CD4-positive, alpha-beta T cell treated with Interleukin-15 for 4 hours (primary cell): ENCODE data around the gene SLCO4A1.

Experiments
- DNase-seq: peaks from one replicate; pipeline ENCODE4 v3.0.0-alpha.2; 2020; ENCODE audit warnings: low spot score

The SLCO4A1 gene

GRCh38 chr20:62606551-62607201, 35.6 kb upstream of the SLCO4A1 start:
- no peak for DNase-seq

GRCh38 chr20:62607366-62608217, 34.7 kb upstream of the SLCO4A1 start:
- DNase-seq: no peak

GRCh38 chr20:62608218-62608565, 34.1 kb upstream of the SLCO4A1 start:
- no peak for DNase-seq

GRCh38 chr20:62609279-62609720, 33.0 kb upstream of the SLCO4A1 start:
- DNase-seq: no peak

DNA sequence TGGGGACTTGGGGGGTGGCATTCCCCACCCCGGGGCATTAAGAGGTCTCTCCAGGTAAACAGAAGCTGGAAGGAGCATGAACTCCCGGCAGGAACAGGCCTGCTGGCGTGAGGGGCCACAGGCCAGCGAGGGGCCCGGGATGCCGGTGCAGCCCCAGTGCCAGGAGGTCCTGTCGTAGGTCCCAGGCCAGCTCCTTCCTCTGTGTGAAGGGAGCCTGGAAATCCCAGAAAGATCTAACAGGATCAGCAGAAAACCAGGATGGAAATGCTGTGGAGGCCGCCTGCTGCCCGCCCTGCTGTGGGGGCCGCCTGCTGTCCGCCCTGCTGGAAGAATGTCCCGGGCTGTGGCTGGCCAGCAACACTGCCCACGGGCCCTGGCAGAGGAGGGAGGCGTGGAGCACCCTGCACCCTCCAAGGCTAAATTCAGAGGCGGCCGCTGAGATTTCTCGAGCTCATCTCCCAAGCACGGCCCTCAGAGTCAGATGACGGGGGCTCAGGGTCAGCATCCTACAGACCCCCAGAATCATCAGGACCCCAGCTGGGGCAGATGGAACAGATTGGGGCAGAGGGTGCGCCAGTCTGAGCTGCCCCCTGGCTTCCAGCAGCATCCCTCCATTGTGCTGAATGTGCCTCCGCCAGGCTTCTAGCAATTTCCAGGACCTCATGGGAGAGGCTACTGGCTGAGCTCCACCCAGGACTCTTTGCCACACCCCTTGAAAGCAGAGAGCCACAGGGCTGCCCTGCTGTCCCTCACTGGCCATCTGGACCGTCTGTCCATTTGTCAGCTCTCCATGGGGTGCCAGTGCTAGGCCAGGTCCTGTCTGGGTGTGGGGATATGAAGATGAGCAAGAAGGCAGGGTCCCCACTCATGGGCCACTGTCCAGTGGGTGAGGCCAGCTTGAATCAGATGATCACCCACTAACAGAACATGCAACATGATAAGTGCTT, 32.2 kb upstream of the SLCO4A1 start:
- DNase-seq: no peak

- DNase-seq: no peak
Measured at GRCh38 chr20:62611012-62611411, 31.3 kb upstream of the SLCO4A1 start.

GRCh38 chr20:62611819-62612218, 30.5 kb upstream of the SLCO4A1 start:
- no peak for DNase-seq

DNA sequence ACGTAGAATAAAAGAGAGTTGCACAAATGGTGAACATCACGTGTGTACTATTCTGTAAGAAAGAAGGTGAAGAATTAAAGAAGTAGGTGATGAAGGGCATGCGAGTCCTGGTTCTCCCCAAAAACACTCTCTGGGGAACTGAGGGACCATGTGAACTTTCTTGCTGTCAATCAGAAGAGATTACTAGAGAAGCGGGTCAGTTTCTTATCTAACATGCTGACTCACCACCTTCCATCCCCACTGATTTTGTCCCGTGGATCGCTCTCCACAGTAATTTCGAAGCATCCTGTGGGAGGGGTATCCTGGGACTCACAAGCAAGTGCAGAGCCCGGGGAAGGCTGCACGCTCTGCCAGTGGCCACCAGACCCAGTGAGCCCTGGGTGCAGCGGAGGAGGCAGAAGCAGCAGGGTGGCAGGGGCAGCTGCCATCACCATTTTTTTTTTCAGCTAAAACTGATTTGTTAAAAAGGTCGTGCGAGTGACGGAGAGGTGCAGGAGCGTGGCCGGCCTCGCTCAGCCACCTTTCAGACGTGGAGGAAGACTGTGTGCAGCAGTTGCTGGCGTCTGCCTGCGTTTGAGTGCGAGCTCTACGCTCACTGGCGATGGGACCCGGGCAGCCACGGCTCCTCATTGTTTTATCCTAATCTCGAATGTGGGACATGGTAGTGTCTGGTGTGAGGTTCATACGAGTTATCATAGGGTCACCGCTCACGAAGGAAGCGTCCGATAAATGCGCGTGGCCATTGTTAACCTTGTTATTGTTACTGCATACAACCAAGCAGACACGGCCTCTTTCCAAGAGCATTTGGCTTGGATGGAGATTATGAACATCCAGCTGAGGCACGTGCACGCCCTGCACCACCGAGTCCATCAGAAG, 28.0 kb upstream of the SLCO4A1 start:
- DNase-seq: no peak

- no peak for DNase-seq
Measured at GRCh38 chr20:62614961-62615680, 27.2 kb upstream of the SLCO4A1 start.

DNA sequence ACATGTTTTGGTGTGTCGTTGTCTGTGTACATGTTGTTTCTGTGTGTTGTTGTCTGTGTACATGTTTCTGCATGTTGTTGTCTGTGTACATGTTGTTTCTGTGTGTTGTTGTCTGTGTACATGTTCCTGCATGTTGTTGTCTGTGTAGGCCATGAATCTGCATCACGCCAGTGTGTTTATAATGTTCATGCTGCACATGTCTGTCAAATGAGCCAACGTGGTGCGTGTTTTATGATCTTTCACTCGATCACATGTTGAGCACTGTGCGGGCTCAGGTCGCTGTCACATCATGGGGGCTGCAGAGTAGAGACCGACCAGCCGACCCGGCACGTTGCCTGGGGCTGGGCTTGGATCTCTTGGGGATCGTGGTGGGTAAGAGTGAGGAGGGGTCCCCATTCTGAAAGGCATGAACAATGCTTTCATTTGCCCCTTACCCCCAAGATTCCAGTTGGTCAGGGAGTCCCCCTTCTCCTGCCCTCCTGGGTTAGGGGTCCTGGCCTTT, 26.5 kb upstream of the SLCO4A1 start:
- no peak for DNase-seq

GRCh38 chr20:62616728-62617621, 25.3 kb upstream of the SLCO4A1 start:
- peak; percentile 62 for DNase-seq

DNA sequence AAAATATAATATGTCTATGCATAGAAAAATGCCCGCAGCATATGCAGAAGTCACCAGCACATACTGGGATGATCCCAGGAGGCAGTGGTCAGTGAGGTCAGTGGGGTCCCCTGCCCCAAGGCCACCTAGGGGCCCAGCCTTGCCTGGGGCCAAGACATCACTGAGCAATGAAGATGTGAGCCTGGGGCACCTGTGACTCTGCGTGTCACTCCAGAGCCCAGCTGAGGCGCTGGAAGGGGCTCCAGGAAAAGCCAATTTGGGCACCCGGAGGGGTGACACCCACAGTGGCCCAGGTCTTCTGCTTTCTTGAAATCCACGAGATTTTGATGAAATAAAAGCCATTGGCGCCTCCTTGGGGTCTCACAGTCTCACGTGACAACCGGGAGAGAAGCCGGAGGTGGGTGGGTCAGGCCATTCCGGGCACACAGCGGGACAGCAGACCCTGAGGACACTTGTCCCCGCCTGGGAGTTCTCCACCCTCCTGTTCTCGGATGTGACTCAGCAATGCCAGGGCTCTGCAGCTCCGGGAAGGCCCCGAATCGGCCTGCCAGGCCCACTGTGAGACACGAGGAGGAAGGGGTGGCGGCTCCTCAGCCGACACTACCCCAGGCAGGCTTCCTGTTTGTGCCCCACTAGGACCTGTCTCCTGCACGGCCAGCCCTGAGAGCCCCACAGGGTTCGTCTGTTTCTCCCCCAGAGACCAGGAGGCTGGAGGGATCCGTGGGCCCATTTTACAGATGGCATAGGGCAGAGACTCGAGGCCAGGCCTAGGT, 24.4 kb upstream of the SLCO4A1 start:
- DNase-seq: peak; percentile 63

- DNase-seq: peak; percentile 25
Measured at GRCh38 chr20:62618611-62619529, 23.4 kb upstream of the SLCO4A1 start.

DNA sequence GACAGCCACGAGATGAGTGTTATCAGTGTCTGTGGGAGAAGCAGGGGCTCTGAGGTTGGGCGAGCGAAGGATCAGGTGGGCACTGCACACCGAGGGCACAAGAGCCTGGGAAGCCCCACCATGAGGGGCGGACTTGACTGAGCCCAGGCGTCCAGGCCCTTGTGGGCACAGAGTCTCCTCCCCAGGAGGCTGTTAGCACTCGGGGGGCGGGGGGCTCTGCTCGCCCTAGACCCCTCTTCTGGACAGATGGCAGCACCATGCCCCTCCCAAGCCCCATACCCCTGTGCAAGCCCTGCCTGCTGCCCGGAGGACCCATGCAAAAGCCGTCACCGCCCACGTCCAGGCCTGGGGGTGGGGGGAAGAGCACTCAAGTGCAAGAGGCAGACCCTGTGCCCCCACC, 21.7 kb upstream of the SLCO4A1 start:
- DNase-seq: no peak

DNA sequence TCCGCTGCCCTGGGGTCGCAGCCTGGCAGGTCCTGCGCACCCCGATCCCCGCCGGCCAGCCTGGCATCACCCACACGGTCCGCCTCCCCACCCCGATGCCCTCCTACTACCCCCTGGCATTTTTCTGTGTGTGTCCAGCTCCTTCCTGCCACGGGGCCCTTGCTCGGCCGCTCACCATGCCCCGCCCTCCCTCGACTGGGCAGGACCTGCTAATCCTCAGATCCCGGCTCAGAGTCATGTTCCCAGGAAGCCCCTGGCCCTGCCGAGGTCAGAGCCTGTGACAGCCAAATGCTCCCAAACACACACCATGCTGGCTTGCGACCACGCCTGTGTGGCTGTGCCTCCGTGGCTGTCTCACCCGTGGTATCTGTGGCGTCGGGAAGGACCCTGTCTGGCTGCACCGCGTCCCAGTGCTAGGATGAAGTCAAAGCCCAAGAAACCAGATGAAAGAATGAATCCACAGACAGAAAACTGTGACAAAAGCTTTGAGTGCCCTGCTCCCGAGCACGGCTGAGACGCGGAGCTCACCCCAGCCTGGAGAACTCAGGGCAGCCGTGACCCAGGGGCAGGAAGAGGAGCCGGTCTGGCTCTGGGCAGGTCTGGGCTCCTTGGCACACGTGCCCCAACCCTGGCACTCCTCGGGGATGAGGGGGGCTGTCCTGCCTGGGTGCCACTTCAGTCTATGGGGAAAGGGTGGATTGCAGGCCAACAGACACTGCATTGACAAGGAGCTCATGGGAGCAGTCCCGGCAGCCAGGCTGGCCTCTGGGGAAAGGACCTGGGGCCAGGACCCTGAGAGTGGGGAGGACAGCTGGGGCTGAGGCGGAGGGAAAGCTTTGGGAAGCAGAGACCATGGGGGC, 20.8 kb upstream of the SLCO4A1 start:
- no peak for DNase-seq

DNA sequence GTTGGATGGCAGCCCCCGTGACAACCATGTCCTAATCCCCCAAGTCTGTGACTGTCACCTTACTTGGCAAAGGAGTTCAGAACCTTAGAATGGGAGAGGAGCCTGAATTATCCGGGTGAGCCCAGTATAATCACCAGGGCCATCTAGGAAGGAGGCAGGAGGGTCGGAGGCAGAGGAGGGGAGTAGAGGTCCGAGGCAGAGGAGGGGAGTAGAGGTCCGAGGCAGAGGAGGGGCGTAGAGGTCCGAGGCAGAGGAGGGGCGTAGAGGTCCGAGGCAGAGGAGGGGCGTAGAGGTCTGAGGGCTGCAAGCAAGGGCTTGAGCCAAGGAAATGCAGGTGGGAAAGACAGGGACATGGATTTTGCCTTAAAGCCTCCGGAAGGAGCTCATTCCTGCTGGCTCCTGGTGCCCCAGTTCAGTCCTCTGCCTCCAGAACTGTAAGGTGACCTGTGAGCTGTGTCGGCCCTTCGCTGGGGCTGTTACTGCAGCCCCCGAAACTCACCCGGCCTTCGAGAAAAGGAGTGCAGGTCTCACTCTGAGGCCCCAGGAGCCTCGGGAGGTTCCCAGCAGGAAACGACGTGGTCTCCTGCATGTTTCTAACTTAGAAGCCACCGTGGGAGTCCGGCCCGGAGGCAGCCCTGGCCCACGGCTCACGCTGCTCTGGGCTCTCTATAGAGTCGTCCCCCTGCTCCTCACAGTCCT, 20.0 kb upstream of the SLCO4A1 start:
- DNase-seq: no peak
